Hypothalamus (tissue), 51 donors: ENCODE results near the gene COPRS.
"Not testable (repeated sequence)": the region's sequence is repeated elsewhere in the genome, so short reads cannot be mapped to it uniquely, and the experiment has no call there.

ENCODE experiments used
- DNase-seq, 51 donors: peaks; one replicate each; lab custom pipeline; 2025; lab: John Stamatoyannopoulos, UW

Gene COPRS

DNA sequence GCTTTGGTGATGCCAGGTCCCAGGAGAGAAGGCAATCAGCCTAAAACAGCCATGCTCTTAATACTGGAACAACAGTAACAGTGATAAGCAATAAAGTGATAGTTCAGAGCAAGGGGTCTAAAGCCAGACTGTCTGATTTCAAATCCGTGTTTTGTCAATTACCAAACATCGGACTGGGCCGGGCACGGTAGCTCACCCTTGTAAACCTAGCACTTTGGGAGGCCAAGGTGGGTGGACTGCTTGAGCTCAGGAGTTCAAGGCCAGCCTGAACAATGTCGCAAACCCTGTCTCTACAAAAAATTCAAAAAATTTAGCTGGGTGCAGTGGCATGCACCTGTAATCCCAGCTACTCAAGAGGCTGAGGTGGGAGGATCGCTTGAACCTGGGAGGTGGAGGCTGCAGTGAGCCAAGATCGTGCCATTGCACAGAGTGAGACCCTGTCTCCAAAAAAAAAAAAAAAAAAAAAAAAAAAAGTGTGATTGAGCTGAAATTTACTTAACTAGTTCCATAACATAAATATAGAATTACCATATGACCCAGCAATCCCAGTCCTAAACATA is 5.1 kb downstream of the COPRS start:
- no peak for DNase-seq

DNA sequence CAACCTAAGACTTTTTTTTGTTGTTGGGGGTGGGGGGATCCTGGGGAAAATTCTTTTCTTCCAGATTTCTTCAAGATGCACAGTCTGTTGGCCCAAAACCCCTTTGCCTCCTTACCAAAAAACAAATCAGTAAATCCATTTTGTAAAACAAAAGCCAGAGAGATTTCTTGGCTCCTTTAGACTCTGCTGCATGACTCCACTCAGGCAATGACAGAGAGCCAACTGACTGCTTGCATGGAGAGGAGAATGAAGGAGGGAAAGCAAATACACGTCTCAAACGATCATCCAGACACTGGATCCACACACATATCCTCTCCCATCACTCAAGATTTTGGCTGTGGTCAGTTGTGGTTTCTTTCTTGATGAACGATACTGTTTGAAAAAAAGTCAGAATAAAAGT is 13.8 kb downstream of the COPRS start:
- DNase-seq, result no peak

DNA sequence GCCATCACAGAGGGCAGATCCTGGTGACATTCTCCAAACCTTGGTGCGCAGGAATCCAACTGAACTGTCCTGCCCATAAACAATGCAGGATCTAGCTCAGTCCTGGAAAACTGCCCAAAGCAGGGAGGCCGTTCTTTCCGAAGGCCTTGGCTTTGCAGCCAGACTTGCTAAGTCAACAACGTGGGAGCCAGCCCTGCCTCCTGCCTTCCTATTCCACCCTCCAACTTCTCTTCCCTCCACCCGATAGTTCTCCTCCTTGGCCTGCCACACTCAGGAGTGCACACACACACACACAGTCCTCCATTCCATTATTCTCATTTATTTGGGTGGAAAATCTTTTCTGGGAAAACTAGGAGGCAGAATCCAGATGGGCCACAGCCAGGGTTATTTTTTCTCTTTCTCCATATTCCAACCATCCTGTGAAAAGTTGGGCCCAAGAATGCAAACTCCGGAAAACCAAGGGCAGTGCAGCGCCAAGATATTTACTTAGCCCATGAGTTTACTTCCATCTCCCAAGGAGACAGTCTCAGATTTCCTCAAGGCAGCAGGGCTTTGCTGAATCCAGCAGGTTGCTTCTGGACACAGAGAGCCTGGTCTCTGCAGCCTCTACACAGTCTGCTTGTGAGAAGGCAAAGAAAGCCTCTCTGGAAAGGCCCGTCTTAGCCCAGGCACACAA is 15.8 kb downstream of the COPRS start:
- DNase-seq, result peak in 28 of 51 donors; percentile 6 to 62 (median 28)

DNA sequence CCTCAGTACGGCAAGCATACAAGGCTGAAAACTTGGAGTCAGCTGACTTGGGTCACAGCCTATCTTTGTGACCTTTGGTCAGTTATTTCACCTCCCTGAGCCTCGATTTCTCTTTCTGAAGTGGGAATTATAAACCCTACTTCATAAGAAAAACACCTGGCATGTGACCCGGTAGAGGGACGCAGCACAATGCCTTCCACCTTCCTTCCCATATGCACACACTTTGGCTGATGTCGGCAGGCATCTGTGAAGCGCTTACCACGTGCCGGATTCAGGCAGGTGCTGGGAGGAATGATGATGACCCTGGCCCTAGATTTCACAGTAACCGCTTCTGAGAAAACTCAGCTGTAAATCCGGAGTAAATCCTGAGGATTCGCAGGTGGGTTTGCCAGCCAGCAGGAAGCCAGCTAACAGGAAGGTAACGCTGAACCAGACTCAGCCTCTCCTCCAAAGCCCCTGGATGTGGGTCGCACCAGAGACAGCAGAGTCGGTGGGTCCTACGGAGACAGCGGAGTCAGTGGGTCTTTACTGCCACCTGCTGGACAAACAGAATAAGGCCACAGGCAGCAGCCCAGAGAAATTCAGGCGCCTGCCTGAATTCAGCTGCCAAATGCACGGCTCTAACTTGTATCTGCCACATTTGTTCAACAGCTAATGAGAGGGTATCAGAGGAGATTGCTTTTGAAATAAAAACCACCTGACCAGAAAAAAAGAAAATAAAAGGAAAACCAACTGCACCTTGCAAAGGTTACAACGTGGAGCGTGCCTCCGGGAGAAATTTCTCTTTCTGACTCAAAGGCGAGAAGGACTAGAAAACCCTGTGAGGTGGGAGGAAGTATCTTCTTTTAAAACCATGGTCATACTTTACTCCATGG is 16.6 kb downstream of the COPRS start:
- peak in 50 of 51 donors; percentile 3 to 82 (median 46) for DNase-seq

DNA sequence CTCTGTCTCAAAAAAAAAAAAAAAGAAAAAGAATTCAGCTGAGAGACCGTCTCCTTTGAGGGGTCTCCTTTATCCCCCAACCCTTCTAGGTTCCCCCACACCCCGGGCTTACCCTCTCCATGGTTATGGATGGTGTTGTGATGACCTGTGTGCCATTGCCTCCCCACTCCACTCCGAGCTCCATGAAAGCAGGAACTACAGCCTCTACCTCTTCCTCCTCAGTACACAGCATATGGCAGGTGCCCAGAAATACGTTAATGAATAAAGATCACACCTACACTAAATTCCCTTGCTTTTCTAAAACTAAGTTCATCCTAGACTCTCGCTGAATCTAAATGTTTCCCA is 17.2 kb downstream of the COPRS start:
- no peak for DNase-seq

DNA sequence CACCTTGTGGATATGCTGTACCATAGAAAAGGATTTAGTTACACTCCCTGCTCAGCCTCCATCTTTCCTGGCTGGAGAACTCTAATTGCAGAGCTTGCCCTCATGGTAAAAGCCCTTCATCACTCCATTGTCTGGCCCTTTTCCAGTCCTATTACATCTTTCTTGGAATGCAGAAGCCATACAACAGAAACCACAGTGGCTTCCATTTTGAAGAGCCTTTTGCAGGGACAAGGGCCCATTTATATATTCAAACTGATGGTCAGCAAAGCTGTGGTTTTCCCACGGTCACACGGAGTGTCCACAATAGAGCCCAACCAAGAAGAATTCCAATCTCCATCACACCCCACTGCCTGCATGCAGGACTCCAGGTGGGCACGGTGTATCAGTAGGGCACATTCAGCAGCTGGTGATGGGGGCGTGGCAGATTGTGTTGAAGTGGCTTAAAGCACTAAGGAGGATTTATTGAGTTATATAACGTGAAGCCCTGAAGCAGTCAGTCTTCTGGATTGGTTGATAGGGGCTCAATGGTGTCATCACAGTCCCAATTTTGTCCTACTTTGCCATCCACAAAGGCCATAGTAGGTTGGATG is 20.3 kb downstream of the COPRS start:
- DNase-seq, result no peak

DNA sequence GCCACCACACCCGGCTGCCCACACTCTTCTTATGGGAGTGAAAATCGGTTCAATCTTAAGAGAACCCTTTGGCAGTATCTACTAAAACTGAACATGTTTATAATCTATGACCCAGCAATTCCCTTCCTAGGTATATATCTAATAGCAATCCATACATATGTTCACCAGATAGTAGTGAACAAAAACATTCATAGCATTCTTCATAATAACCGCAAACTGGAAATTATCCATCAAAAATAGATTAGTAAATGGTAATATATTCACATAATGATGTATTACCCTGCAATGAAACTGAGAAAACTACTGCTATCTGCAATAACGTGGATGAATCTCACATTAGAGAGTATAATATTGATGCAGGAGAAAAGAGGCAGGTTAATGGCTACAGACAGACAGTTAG is 23.1 kb downstream of the COPRS start:
- no peak for DNase-seq

DNA sequence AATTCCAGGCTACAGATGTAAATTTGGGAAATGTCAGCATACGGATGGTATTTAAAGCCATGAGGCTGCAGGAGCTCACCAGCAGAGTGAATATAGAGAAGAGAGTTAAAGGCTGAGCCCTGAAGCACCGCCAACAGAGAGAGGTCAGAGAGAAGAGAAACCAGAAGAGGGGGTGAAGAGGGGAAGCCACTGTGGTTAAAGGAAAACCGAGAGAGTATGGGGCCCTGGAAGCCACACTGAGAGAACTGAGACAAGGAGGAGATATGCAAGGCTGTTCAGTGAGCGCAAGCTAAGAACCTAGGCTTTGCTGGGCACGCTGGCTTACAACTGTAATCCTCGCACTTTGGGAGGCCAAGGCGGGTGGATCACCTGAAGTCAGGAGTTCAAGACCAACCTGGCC is 24.6 kb downstream of the COPRS start:
- peak in 1 of 51 donors; percentile 2 for DNase-seq

DNA sequence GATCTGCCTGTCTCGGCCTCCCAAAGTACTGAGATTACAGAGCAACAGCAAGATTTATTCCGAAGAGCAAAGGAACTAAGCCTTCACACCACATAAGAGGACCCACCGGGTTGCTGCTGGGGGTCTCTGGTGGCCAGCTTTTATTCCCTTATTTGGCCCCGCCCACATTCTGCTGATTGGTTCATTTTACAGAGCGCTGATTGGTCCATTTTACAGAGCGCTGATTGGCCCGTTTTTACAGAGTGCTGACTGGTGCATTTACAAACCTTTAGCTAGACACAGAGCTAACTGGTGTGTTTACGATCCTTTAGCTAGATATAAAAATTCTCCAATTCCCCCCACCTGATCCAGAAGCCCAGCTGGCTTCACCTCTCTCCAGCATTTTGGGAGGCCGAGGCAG is 26.3 kb downstream of the COPRS start:
- DNase-seq, result no peak

DNA sequence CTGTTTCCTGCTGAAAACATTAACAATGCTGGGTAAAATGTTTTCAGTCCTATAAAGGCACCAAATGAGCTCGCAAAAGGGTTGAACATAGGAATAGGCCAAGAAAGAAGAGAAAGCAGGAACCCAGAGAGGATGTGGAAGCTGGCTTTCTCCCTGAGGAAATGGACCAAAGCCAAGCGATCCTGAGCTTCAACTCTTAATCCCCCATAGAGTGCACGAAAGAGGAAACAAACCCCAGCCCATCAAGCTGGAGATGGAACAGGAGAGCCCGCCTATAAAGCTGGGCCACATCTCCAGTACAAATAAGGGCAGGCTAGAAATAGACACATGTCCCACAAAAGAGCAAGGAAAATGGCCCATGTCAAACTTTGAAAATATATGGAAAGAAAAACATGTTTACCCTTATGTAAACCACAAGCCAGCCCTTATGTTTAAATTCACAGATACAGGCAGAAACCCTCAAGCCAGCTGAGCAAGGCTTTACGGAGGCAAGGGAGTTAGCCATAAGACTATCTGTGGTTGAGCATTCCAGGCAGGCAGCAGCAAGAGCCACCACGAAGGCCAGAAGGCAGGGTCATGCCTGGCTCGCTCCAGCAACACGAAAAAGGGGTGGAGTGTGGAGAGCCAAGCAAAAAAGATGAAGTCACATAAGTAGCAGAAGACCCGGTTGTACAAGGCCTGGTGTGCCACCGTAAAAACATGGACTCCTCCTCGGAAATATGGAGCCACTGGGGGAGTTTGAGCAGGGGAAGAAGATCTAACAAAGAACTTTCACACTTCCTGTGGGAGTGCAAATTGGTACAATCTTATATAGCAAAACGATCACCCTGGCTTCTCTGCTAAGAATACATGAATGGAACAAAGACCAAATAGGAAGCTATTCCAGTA is 27.8 kb downstream of the COPRS start:
- DNase-seq, result no peak

DNA sequence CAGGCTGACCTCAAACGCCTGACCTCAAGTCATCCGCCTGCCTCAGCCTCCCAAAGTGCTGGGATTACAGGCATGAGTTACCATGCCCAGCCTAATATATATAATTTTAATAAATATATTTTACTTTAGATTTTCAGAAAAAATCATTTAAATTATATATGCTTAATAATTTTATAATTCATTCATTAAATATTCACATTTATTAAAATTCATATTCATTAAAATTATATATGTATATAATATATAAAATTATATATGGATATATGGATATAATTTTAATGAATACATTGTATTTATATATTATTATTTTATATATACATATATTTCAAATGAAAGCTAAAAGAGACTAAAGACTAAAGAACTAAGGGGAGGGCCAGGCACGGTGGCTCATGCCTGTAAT is 29.4 kb downstream of the COPRS start:
- DNase-seq, result no peak

DNA sequence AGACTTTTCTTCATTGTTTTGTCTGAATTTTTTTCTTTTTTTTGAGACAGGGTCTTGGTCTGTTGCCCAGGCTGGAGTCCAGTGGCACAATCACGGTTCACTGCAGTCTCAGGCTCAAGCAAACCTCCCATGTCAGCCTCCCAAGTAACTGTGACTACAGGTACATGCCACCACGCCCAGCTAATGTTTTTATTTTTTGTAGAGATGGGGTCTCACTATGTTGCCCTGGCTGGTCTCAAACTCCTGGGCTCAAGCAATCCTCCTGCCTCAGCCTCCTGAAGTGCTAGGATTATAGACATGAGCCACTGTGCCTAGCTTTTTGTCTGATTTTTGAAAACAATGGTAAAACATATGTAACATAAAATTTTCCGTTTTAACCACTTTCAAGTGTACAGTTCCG is 30.1 kb downstream of the COPRS start:
- not testable (repeated sequence) for DNase-seq

DNA sequence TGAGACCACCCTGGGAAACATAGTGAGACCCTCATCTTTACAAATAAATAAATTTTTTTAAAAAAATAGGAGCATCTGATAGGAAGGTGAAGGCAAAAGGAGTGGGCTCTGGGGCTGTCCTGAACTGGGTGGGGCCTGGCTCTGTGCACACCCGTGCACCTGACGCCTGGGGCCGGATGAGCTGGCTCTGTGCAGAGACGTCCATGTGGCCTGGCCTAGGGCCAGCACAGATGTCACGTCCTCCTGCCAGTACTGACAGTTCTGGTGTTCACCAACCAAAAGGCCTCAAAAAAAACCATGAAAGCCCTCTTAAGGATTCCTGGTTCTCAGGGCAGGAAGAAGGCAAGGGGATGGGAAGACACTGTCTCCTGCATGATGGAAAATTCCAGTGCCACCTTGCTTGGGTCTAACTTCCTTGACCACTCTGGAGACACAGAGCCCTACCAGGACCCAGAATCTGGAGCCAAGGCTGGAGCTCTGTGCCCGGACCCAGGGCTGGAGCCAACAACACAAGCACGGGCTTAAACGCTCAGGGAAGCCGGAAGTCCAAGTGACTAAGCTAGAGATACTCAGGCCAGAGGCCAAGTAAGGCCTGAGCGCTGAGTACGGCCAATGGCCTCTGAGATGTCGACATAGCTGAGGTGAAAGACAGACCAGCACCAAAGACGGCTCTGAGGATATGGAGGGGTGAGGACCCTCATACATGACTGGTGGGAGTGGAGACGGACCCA is 32.9 kb downstream of the COPRS start:
- DNase-seq, result no peak

DNA sequence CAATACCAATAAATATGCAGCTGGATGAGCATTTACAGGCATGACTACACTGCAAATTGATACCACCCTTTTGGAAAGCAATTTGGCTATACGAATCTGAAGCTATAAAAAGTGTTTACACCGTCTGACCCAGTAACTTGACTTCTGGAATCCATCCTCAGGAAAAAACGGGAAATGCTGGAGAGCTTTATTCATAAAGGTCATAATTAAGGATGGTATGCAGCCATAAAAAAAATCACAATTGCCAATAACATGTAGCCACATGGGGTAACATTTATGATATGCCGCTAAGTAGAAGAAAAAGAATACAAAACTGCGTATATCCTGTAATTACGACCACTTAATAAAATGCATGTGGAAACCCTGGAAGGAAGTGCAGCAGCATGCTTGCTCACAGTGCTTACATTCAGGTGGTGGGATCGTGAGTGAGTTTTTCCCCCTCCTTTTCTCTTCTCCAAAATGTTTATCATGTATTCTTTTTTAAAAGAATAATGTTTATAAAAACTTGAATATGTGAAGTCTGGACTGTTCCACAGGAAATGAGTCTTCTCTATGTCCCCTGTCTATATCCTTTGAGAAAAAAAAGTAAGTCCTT is 34.2 kb downstream of the COPRS start:
- DNase-seq, result no peak

DNA sequence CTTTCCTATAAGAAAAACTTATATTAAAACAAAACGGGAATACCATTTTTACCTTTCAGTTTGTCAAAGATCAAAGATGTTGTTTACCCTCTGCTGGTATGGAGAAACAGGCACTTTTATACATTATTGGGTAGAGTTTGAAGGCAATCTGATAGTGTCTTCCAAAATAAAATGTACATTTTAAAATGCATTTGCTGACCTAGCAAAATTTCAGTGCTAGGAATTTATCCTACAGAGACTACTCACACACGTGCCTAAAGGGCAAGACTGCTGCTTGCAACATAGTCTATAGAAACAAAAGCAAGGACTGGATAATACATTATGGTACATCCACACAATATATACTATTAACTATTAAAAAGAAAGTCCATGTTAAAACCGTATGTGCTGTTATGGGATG is 36.0 kb downstream of the COPRS start:
- DNase-seq, result no peak

DNA sequence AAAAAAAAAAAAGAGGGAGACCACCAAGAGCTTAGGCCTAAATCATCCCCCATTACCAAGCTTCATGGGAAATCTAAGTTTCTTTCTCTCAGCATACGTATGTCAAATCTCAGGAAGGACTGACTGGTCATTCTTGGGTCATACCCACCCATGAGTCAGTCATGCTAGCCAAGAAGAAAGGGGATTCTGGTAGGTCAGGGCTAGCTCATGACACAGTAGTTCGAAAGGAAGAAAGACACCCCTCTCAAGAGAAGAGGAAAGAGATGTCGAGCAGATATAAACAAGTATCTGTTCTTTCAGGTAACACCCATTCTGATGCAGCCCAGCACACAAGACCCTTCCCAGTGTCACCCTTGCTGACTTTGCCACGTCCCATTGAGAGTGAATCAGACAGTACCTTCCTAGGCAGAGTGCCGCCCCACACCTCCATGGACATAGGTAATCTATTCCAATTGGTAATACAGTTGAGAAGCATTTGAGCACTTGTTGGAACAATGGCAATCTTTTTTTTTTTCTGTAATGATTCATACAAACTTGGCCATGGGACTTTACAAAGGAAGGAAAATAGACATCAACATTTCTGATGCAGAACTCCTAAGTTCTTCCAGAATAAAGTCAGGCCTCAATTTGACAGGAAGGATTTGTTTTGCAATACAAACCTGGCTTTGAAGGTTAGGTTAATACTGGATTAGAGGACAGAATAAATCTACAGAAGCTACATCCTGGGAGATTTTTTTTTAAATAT is 38.2 kb downstream of the COPRS start:
- no peak for DNase-seq

DNA sequence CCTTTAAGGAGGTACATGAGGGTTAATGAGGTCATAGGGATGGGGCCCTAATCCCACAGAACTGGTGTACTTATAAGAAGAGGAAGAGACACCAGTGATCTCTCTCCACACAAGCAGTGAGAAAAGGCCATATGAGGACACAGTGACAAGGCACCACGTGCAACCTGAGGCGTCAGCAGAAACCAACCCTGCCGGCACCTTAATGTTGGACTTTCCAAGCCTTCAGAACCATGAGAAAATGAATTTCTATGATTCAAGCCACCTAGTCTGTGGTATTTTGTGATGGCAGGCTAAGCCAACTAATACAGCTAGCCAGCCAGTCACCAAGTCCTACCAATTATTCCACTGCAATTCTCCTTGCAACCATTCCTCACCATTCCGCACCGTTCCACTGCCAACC is 39.5 kb downstream of the COPRS start:
- DNase-seq, result no peak

DNA sequence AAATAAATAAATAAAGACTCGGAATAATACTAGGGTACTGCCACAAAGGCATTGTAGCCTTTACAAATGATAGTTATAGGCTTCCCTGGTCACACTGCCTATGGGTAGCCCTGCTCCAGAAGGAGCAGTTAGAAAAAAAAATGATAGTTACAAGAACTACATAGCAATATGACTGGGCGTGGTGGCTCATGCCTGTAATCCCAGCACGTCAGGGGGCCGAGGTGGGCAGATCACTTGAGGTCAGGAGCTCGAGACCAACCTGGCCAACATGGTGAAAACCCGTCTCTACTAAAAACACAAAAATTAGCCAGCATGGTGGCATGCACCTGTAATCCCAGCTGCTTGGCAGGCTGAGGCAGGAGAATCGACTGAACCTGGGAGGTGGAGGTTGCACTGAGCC is 40.2 kb downstream of the COPRS start:
- not testable (repeated sequence) for DNase-seq
